CD4-positive, alpha-beta T cell treated with Interleukin-4 for 1 hour (primary cell): ENCODE data around the gene LMF1.
A peak's percentile ranks its signal among the peaks of the same experiment; 100 is the strongest.

Experiments
- DNase-seq, 2 donors: peaks; one replicate each; pipeline ENCODE4 v3.0.0-alpha.2; 2020 to 2022

Gene LMF1

GRCh38 chr16:984736-985636 lies 14.2 kb upstream of the LMF1 start:
- no peak for DNase-seq

DNA sequence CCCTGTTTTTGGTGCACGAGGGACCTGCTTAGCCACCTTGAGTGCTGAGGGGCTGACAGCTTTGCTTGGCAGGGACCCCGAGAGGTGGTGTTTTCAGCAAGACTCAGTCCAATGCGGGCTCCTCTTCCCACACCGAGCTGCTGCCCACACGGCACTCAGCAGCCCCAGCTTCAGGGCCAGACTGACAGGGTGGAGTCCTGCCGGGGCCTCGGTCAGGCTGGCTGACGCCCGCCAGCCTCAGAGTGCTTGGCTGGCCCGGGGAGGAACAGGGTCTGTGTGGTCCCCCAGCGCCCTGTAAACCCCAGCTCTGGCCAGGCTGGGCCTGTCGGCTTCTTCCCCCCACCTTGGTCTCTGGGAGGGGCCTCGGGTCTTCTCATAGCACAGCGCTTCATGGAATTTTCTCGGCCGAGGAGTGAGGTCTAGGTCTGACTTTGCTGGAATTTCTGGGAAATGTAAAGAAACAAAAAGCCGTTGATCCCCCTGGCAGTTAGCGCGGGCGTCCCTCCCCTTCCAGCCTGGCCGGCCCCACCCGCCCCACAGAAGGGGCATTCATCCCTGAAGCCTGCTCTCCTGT lies 13.4 kb upstream of the LMF1 start:
- DNase-seq: no peak

DNA sequence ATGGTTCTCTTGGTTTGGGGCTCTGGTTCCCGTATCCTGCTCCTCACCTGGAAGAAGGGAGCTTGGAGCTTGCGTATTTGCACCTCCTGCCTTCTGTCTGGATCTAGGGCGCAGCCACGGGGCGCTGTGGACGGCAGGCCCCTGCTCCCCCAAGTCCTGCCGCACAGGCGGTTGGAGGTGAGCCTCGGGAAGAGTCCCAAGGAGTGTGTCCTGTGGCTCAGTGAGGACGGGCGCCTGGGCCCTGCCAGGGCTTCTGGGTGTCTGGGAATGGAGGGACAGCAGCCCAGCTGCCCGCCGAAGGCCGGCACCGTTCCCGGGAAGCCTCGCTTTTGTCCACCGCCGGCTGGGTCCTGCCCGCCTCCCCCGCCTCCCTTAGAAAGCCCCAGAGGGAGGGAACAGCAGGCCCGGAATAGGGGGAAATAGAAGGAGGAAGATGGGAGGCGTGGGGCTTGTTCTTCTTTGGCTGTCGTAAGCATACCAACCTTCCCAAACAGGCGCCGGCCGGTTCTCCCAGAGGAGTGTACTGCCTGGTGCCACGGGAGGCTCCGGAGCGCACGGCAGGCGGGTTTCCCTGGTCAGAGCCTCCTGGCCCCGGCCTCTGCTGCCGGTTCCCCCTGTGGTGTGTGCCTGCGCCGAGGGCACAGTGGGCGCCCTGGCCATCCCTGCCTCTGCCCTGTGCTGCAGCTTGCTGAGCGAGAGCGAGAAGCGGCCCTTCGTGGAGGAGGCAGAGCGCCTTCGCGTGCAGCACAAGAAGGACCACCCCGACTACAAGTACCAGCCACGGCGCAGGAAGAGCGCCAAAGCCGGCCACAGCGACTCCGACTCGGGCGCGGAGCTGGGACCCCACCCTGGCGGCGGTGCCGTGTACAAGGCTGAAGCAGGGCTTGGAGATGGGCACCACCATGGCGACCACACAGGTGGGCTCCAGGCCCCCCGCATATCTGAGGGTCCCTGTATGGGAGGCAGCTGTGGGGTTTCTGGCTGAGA lies 12.6 kb upstream of the LMF1 start:
- no peak for DNase-seq

- no peak for DNase-seq
These were observed 11.6 kb upstream of the LMF1 start for GRCh38 chr16:982145-983043.

DNA sequence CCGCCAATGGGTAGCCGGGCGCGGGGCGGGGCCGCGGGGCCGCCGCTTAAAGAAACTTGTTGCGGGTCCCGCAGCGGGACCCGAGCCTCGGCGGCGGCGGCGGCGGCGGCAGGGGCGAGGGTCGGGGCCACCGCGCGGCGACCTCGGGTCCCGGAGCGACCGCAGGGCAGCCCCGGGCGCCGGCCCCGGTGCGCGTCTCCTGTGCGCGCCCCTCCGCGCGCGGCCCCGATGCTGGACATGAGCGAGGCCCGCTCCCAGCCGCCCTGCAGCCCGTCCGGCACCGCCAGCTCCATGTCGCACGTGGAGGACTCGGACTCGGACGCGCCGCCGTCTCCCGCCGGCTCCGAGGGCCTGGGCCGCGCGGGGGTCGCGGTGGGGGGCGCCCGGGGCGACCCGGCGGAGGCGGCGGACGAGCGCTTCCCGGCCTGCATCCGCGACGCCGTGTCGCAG lies 10.9 kb upstream of the LMF1 start, which contains the start of gene SOX8:
SOX8 (plus strand) TSS at position 76 of the 450 bp plus-strand sequence; CDS start at position 229, 153 bp downstream.
- DNase-seq: no peak

DNA sequence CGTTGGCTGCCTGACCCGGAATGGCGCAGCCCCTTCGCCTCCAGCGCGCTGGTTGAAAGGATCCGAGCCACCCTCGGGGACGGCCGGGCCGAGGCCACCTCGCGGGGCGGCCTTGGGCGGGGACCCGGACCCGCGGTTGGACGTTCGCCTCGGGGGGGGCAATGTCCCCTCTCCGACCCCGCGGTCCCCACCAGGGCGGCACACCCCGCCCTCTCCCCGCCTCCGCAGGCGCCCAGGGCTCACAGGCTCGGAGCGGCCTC lies 9.7 kb upstream of the LMF1 start:
- no peak for DNase-seq

DNA sequence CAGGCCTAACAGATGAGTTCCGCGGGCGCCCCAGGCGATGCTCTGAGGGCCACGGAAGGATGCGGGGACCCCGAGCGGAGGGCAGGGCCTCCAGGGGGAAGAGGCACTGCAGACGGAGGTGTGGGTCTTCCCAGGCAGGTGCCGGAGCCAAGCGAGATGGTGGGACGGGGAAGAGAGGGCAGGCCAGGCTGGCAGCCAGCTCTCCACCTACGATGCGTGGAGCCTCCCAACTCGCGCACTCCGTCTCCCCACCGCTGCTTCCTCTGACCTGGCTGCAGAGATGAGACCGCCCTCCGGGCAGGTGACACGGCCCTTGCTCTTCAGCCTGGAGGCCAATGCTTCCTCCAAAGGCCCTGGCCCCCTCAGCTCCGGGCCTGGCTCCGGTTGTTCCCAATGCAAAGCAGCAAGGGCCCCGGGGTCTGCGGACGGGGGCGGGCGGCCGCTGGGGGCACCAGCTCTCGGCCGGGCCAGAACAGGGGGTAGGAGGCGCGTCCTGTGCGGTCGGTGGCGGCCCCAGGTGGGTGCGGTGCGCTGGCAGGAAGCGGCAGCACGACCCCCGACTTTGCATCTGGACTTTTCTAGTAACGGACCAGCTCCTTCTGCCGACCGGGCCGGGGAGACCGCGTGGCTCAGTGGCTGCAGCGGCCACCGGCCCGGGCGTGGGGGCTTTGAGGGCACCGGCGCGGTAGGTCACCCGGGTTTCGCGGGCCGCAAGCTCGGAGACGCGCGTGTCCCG lies 9.2 kb upstream of the LMF1 start:
- no peak for DNase-seq

DNA sequence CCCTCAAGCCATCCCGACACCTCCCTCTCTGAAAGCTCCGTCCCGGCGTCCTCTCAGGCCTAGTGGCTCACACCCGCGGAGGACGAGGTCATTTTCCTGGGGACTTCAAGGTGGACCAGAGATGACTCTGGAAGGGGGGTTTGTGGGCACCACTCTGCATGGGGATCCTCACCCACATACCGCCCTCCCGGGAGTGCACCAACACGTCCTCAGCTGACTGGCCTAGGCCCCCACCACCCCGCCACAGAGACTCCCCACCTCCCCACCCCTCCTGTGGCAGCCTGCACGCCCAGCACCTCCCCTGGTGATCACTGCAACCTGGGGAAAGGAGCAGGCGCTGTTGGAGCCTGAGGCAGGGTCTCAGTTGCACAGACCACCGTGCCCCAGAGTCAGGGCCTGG lies 8.4 kb upstream of the LMF1 start:
- no peak for DNase-seq

GRCh38 chr16:978403-978802 lies 7.6 kb upstream of the LMF1 start:
- no peak for DNase-seq

DNA sequence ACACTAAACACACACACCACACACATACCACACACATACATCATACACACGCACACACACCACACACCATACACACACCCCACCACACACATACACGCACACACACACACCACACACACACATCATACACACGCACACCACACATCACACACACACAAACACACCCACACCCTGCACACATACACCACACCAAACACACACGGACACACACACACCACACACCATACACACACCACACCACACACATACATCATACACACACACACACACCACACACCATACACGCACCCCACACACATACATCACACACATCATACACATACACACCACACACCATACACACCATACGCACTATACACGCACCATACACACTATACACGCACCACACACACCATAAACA lies 7.1 kb upstream of the LMF1 start:
- no peak for DNase-seq

- no peak for DNase-seq
These were observed 6.4 kb upstream of the LMF1 start for GRCh38 chr16:977081-977701.

GRCh38 chr16:976389-976931 lies 5.7 kb upstream of the LMF1 start:
- peak in 1 of 2 donors; percentile 15 for DNase-seq

- DNase-seq: no peak
These were observed 4.5 kb upstream of the LMF1 start for GRCh38 chr16:975291-975690.

DNA sequence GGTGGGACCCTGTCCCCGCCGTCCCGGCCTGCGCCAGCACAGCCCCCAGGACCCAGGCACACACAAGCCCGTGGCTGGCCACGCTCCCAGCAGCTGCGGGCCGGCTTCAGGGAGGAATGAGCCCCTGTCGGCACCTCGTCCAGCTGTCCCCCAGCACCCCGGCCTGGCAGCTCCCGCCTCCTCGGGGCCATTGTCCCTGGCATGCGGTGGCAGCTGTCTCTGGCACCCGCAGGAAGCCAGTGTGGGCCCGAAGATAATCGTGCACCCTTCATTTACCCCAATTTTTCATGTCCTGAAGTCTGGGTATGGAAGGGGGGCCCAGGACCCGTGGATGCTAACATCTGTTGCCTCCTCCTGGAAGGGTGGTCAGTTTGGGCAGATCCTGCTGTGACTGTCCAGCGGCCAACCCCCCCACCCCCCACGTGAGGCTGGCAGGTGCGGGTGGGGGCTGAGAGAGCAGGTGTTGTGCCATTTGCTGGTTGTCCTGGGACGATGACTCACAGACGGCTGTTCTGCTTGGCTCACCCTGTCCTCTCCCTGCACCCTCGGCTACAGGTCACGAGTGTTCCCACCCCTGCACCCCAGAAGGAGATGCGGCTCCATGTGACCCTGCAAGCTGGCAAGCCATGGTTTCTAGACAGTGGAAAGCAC lies 4.0 kb upstream of the LMF1 start:
- no peak for DNase-seq

DNA sequence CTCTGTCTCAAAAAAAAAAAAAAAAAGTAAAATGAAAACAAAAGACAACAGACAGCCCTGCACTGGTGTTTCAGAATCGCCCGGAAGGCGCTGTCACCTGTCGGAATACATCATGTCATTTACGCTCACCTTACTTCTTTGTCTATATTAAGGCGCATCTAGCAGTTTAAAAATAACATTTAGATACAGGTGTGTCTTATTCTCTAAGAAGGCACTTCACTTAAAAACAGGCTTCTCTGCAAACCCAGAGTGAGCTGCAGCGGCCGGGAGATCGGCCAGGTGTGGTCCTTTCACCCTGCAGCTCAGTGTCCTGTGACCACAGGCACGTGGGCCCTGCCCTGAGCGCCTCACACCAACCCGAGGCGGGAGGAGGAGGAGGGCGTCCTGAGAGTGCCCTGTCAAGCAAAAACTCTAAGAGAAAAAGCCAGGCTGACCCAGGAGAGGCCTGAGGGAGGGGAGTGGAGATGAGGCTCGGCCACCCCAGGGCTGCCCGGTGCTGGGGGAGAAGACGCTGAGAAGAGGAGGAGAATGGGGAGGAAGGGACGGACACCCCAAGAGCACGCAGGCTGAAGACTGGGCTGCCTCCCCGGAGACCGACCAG lies 3.3 kb upstream of the LMF1 start:
- DNase-seq: no peak

GRCh38 chr16:973366-973765 lies 2.6 kb upstream of the LMF1 start:
- no peak for DNase-seq

DNA sequence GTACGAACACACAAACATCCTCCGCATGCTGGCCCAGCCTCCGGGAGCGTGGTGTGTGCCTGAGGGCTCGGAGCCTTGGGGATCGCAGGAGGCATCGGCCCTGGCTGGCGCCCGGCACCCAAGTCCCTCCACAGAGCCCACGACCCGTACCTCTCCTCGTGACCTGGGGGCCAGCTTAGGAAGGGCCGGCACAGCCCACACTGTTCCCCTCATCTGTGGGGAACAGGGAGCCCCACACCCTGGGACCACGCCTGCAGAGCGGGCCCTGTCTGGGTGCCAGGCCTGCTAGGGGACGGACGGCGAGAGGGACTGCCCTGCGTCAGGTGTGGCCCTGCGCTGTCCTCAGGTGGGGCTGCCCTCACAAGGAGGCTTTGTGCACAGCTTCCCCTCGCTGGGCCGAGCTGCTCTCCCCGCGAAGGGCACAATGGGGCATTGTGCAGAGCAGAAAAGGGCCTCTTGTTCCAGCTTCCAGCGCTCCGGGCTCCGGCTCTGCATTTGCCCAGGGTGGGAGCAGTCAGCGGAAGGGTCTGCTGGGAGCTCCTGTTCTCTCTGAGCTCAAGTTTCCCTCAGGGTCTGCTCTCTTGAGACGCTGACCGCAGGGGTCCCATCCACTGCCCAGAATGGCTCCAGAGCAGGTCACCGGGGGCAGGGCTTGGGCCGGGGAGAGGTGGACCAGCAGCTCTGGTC lies 1.7 kb upstream of the LMF1 start:
- no peak for DNase-seq

- DNase-seq: no peak
These were observed 1.2 kb upstream of the LMF1 start for GRCh38 chr16:971981-972315.

DNA sequence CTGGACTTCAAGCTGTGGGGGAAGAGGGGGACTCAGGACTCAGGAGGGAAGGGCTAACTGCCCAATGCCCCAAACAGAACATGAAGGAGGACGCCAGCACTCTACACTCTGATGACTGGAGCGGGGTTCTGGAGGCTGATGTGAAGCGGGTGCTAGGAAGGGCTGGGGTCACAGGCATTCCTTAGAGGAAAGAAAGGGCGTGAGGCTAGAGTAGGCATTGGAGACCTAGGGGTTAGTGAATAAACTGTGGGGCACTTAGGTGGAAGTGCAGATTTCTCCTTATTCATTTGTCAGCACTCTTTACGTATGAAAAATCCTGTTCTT lies 760 bp upstream of the LMF1 start:
- DNase-seq: no peak

DNA sequence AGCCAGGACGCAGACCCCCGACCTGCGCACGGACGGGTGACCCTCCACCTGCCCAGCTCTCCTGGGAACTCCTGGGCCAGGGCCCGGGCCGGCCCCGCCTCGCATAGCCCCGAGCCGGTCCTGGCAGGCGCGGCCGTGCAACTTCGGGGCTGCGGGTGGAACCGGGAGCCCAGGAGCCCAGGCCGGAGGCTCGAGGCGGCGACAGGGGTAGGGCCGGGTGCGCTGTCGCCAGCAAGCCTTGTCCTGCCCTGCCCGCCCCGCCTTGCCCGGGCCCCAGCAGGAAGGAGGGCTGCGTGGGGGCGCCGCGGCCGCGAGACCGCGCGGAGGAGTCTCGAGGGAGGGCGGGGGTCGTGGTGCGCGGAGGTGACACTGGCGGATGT lies 408 bp downstream of the LMF1 start:
- DNase-seq: no peak
